ENCODE data around the gene ZNF277. TPM values are rescaled to one million over a fixed set of nuclear protein-coding genes. Genes with fewer than 3 reads are reported as not detected.

The ZNF277 gene
- total and polyA plus RNA-seq, 4 donors, result 11.9 to 47.6 (median 24.9) TPM

DNA sequence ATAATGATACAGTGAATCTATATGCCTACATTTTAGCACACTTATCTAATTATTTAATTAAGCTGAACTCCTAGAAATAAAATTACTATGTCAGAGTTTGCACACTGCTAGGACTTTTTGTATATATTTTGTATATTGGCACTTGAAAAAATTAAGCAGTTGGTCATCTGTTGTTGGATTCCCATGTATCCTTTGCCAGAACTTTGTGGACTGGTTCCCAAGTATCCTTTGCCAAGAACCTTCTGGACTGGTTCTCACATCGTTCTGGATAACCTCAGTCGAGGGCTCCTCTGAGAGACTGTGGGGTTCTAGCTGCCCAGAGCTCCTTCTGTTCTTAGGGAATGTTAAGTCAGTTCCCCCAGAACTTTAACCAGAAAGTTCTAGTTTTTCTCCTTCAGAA, 135.0 kb downstream of the ZNF277 start:
- H3K4me3 ChIP-seq, result no peak overlapping the region
- TF ChIP-seq, protein P1, sequence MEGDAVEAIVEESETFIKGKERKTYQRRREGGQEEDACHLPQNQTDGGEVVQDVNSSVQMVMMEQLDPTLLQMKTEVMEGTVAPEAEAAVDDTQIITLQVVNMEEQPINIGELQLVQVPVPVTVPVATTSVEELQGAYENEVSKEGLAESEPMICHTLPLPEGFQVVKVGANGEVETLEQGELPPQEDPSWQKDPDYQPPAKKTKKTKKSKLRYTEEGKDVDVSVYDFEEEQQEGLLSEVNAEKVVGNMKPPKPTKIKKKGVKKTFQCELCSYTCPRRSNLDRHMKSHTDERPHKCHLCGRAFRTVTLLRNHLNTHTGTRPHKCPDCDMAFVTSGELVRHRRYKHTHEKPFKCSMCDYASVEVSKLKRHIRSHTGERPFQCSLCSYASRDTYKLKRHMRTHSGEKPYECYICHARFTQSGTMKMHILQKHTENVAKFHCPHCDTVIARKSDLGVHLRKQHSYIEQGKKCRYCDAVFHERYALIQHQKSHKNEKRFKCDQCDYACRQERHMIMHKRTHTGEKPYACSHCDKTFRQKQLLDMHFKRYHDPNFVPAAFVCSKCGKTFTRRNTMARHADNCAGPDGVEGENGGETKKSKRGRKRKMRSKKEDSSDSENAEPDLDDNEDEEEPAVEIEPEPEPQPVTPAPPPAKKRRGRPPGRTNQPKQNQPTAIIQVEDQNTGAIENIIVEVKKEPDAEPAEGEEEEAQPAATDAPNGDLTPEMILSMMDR (IDR thresholded peaks at IDR 0.05; ENCODE audit: control extremely low read depth, extremely low read depth), result no peak
- no peak overlapping the region for H3K27ac ChIP-seq (ENCODE audit: low read depth in 1 of 2, low read length in 1 of 2)
- H3K36me3 ChIP-seq (ENCODE audit: control insufficient read depth in 4 of 4, insufficient read depth in 4 of 4, low read length in 4 of 4), result peaks cover 12 to 32% (median 15%) of the 10 kb centered on the region in 4 donors
- H3K4me1 ChIP-seq (ENCODE audit: control insufficient read depth in 5 of 5, insufficient read depth in 5 of 5, low read length in 5 of 5), result peaks cover 0 to 2% (median 0%) of the 10 kb centered on the region in 5 donors
- no peak overlapping the region for H3K9ac ChIP-seq (ENCODE audit: insufficient read depth in 1 of 2, low read length in 2 of 2)
- DNase-seq, result no peak
- 72 to 79% methylated on average over 2 of the region's 2 CpGs for WGBS, 2 donors
- H3K9me3 ChIP-seq (ENCODE audit: control insufficient read depth in 4 of 4, insufficient read depth in 3 of 4, low read length in 3 of 4), result peaks cover 0 to 3% (median 0%) of the 10 kb centered on the region in 4 donors
- no peak for ATAC-seq (ENCODE audit: insufficient read depth, low FRiP score)
- no peaks in the 10 kb centered on the region for H3K27me3 ChIP-seq (ENCODE audit: control insufficient read depth in 3 of 3, insufficient read depth in 3 of 3, low read length in 2 of 3)

DNA sequence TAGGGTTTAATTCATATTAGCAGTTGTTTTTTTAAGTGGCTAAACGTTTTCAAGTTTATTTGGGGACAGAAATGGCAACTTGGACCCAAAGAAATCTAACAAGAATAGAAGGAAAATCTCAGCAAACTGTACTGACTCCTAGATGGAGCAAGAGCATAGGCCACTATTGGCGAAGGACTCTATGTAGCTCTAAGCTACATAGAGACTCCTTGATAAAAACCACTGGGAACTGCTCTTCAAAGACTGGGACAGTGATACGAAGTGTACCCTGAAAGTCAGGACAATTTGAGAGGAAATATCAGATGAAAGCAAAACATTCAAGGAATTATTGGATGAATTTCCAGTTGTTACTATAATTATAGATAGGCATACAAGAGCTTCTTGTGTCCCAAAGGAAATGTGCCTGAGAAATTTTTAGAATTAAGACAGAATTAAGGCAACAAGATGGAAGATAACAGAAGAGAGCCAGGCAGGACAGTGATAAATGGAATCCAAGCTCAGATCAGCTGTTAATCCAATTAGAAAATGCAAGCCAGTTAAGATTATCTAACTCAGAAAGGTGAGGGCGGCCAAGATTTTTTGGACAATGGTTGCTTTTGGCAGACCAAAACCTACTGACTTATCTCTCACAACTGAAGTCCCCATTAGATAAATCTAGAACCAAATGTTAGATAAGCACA, 140.0 kb downstream of the ZNF277 start:
- Histone ChIP-seq H3K9me3 (ENCODE audit: control insufficient read depth in 4 of 4, insufficient read depth in 3 of 4, low read length in 3 of 4) (peaks cover 0 to 3% (median 0%) of the 10 kb centered on the region in 4 donors), H3K9ac (ENCODE audit: insufficient read depth in 1 of 2, low read length in 2 of 2) (no peak overlapping the region), H3K27me3 (ENCODE audit: control insufficient read depth in 3 of 3, insufficient read depth in 3 of 3, low read length in 2 of 3) (no peaks in the 10 kb centered on the region), H3K27ac (ENCODE audit: low read depth in 1 of 2, low read length in 1 of 2) (no peak overlapping the region), H3K4me3 (no peak overlapping the region), H3K36me3 (ENCODE audit: control insufficient read depth in 4 of 4, insufficient read depth in 4 of 4, low read length in 4 of 4) (peaks cover 6 to 13% (median 10%) of the 10 kb centered on the region in 4 donors), H3K4me1 (ENCODE audit: control insufficient read depth in 5 of 5, insufficient read depth in 5 of 5, low read length in 5 of 5) (peaks cover 0 to 8% (median 0%) of the 10 kb centered on the region in 5 donors)
- ATAC-seq (ENCODE audit: insufficient read depth, low FRiP score) (no peak), DNase-seq (peak in 2 of 3 donors; percentile 26 to 39)
- TF ChIP-seq, protein P1 (IDR thresholded peaks at IDR 0.05; ENCODE audit: control extremely low read depth, extremely low read depth), result no peak
- WGBS, 2 donors, result 83 to 90% methylated on average over 4 of the region's 4 CpGs

DNA sequence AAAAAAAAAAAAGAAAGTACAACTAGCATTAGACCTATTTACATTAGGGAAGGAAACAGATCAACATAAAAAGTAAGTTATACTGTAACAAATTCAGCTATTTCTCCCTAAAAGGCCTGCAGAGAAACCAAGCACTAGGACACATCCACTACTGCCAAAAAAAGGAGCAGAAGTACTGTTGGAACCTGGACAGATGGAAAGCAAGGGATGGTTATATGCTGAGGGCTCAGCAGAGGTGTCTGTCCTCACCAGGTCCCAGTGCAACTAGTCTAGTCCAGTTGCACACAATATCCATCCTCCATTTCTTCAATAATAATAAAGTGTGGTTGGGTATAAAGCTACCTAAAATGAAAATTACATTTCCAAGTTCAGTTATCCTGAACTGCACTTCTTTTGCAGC, 140.6 kb downstream of the ZNF277 start:
- peaks cover 0 to 8% (median 0%) of the 10 kb centered on the region in 5 donors for H3K4me1 ChIP-seq (ENCODE audit: control insufficient read depth in 5 of 5, insufficient read depth in 5 of 5, low read length in 5 of 5)
- TF ChIP-seq, protein P1 (IDR thresholded peaks at IDR 0.05; ENCODE audit: control extremely low read depth, extremely low read depth), result no peak
- H3K27ac ChIP-seq (ENCODE audit: low read depth in 1 of 2, low read length in 1 of 2), result no peak overlapping the region
- ATAC-seq (ENCODE audit: insufficient read depth, low FRiP score) (no peak), DNase-seq (no peak)
- H3K9ac ChIP-seq (ENCODE audit: insufficient read depth in 1 of 2, low read length in 2 of 2), result no peak overlapping the region
- peaks cover 0 to 3% (median 0%) of the 10 kb centered on the region in 4 donors for H3K9me3 ChIP-seq (ENCODE audit: control insufficient read depth in 4 of 4, insufficient read depth in 3 of 4, low read length in 3 of 4)
- H3K4me3 ChIP-seq, result no peak overlapping the region
- H3K36me3 ChIP-seq (ENCODE audit: control insufficient read depth in 4 of 4, insufficient read depth in 4 of 4, low read length in 4 of 4), result peaks cover 3 to 13% (median 7%) of the 10 kb centered on the region in 4 donors
- H3K27me3 ChIP-seq (ENCODE audit: control insufficient read depth in 3 of 3, insufficient read depth in 3 of 3, low read length in 2 of 3), result no peaks in the 10 kb centered on the region

Data from lung (tissue), 12 donors.